ENCODE data around the gene NRTN.

DNA sequence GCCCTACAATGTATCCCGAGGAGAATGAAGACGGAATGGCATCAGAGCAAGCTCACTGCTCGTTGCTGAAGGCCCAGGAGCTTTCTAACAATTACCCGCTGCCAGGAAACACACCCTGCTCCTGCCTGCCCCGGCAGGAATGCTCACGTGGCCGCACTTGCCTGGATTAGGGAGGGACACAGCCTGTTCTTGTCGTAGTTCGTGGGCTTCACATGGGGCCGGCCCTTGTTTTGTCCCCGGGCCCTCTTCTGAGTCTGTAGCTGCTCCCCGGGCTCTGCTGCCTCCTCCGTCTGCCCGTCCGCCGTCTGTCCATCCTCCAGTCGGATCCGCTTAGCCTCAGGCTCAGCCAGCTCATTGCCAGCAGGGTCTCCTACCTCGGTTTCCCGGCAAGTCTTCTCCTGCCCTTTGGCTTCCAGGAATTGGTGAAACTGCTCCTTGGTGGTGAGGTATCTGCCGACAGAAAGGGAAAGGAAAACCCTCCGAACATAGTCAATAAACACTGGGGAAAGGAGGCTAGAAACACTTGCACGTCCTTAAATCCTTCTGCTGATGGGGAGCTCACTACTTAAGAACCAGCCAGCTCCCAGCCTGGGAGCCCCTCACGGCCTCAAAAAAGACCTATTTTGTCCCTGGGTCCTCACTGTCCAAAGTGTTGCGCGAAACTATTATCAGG lies 14.8 kb upstream of the NRTN start:
- TF ChIP-seq, protein P1, sequence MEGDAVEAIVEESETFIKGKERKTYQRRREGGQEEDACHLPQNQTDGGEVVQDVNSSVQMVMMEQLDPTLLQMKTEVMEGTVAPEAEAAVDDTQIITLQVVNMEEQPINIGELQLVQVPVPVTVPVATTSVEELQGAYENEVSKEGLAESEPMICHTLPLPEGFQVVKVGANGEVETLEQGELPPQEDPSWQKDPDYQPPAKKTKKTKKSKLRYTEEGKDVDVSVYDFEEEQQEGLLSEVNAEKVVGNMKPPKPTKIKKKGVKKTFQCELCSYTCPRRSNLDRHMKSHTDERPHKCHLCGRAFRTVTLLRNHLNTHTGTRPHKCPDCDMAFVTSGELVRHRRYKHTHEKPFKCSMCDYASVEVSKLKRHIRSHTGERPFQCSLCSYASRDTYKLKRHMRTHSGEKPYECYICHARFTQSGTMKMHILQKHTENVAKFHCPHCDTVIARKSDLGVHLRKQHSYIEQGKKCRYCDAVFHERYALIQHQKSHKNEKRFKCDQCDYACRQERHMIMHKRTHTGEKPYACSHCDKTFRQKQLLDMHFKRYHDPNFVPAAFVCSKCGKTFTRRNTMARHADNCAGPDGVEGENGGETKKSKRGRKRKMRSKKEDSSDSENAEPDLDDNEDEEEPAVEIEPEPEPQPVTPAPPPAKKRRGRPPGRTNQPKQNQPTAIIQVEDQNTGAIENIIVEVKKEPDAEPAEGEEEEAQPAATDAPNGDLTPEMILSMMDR (IDR thresholded peaks at IDR 0.05): no peak
- no peak for TF ChIP-seq POLR2AphosphoS5 (IDR thresholded peaks at IDR 0.05; ENCODE audit: low read depth, low read length)
- TF ChIP-seq, protein P2, sequence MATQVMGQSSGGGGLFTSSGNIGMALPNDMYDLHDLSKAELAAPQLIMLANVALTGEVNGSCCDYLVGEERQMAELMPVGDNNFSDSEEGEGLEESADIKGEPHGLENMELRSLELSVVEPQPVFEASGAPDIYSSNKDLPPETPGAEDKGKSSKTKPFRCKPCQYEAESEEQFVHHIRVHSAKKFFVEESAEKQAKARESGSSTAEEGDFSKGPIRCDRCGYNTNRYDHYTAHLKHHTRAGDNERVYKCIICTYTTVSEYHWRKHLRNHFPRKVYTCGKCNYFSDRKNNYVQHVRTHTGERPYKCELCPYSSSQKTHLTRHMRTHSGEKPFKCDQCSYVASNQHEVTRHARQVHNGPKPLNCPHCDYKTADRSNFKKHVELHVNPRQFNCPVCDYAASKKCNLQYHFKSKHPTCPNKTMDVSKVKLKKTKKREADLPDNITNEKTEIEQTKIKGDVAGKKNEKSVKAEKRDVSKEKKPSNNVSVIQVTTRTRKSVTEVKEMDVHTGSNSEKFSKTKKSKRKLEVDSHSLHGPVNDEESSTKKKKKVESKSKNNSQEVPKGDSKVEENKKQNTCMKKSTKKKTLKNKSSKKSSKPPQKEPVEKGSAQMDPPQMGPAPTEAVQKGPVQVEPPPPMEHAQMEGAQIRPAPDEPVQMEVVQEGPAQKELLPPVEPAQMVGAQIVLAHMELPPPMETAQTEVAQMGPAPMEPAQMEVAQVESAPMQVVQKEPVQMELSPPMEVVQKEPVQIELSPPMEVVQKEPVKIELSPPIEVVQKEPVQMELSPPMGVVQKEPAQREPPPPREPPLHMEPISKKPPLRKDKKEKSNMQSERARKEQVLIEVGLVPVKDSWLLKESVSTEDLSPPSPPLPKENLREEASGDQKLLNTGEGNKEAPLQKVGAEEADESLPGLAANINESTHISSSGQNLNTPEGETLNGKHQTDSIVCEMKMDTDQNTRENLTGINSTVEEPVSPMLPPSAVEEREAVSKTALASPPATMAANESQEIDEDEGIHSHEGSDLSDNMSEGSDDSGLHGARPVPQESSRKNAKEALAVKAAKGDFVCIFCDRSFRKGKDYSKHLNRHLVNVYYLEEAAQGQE (IDR thresholded peaks at IDR 0.05; ENCODE audit: insufficient read depth in 1 of 2, low read depth in 2 of 2, low read length in 1 of 2): no peak
